ENCODE measurements around the gene AFF3.
"Not testable (repeated sequence)": the region's sequence is repeated elsewhere in the genome, so short reads cannot be mapped to it uniquely, and the experiment has no call there.

AFF3 gene

GRCh38 chr2:99776206-99776905, 366.0 kb downstream of the AFF3 start:
- DNase-seq = no peak

GRCh38 chr2:99775585-99775984, 366.8 kb downstream of the AFF3 start:
- DNase-seq = no peak

GRCh38 chr2:99773642-99774041, 368.7 kb downstream of the AFF3 start:
- not testable (repeated sequence) for DNase-seq

GRCh38 chr2:99772591-99773331, 369.6 kb downstream of the AFF3 start:
- peak; percentile 30 for DNase-seq

- DNase-seq = peak; percentile 53
These were observed 370.6 kb downstream of the AFF3 start for GRCh38 chr2:99771681-99772333.

GRCh38 chr2:99770876-99771275, 371.5 kb downstream of the AFF3 start:
- no peak for DNase-seq

- DNase-seq = no peak
These were observed 376.6 kb downstream of the AFF3 start for GRCh38 chr2:99765731-99766318.

GRCh38 chr2:99763764-99764163, 378.6 kb downstream of the AFF3 start:
- no peak for DNase-seq

- DNase-seq = no peak
These were observed 379.7 kb downstream of the AFF3 start for GRCh38 chr2:99762714-99763113.

- no peak for DNase-seq
These were observed 384.7 kb downstream of the AFF3 start for GRCh38 chr2:99757611-99758114.

GRCh38 chr2:99756059-99756458, 386.3 kb downstream of the AFF3 start:
- no peak for DNase-seq

- DNase-seq = no peak
These were observed 388.2 kb downstream of the AFF3 start for GRCh38 chr2:99754210-99754609.

- no peak for DNase-seq
These were observed 388.9 kb downstream of the AFF3 start for GRCh38 chr2:99753505-99753904.

GRCh38 chr2:99748344-99748743, 394.0 kb downstream of the AFF3 start:
- DNase-seq = no peak

GRCh38 chr2:99747842-99748241, 394.5 kb downstream of the AFF3 start:
- no peak for DNase-seq

- DNase-seq = no peak
These were observed 399.2 kb downstream of the AFF3 start for GRCh38 chr2:99743146-99743545.

- no peak for DNase-seq
These were observed 404.9 kb downstream of the AFF3 start for GRCh38 chr2:99737537-99737936.

- no peak for DNase-seq
These were observed 406.6 kb downstream of the AFF3 start for GRCh38 chr2:99735753-99736152.

GRCh38 chr2:99735314-99735713, 407.1 kb downstream of the AFF3 start:
- DNase-seq = not testable (repeated sequence)

GRCh38 chr2:99734236-99734635, 408.2 kb downstream of the AFF3 start:
- no peak for DNase-seq

- no peak for DNase-seq
These were observed 413.0 kb downstream of the AFF3 start for GRCh38 chr2:99729104-99730025.

GRCh38 chr2:99728166-99728565, 414.2 kb downstream of the AFF3 start:
- DNase-seq = no peak
